Astrocyte of the hippocampus (primary cell): ENCODE measurements around the gene CGA.

ENCODE experiments used
- DNase-seq: peaks from one replicate; pipeline ENCODE4 v3.0.0; 2011; ENCODE audit warnings: low read depth, low spot score

CGA gene

DNA sequence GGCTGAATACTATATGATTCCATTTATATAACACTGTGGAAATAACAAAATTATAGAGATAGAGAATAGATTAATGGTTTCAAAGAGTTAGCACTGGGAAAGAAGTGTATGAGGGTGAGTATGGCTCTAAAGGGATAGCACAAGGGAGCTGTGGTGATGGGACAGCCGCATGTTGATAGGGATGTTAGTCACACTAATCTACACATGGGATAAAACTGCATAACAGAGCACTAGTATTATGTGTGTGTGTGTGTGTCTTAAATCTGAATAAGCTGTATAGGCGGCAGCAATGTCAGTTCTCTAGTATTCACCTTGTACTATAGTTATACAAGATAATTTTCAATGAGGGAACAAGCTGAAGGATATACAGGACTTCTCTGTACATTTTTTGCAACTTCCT is 5.8 kb downstream of the CGA start:
- DNase-seq: no peak

DNA sequence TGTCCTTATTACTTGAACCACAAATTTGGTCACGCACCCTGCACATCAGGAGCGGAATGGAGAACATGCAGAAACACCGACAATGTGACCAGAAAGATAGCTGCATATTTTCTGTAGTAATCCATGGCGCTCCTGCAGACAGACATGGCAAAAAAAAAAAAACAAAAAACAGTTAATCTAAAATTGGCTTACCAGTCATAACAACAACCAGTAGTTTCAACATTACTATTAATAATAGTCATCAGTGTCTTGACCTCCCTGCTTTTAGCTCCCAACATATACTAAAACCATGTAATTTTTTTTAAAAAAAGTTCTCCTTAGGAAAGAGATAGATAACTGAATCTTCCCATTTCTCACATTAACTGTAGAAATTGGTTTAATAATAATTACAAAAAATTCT is 6.8 kb downstream of the CGA start:
- no peak for DNase-seq

DNA sequence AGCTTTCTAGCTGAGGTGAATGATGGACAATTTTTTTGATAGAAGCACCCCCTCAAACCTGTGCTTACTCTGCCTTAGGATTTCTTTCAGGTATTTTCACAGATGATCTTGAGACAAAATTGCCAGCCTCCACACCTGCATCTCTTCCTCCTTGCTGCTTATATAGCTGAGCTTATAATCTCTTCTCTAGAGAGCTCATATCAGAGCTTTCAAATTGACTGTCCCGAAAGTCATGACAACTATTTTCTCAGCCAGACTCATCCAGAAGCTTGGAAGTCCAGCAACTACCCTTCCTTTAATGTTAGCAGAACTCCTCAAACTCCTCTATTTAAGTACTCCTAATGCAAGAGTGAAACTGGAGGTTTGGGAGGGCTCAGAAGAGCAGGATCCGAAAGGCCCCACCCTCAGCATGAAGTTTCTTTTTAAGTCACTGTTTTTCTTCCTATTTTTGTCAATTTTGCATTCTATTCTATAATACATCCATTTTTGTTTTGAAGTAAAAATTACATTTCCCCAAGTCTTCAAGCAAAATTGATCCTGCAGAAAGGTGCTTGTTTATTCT is 12.7 kb downstream of the CGA start:
- DNase-seq: no peak

DNA sequence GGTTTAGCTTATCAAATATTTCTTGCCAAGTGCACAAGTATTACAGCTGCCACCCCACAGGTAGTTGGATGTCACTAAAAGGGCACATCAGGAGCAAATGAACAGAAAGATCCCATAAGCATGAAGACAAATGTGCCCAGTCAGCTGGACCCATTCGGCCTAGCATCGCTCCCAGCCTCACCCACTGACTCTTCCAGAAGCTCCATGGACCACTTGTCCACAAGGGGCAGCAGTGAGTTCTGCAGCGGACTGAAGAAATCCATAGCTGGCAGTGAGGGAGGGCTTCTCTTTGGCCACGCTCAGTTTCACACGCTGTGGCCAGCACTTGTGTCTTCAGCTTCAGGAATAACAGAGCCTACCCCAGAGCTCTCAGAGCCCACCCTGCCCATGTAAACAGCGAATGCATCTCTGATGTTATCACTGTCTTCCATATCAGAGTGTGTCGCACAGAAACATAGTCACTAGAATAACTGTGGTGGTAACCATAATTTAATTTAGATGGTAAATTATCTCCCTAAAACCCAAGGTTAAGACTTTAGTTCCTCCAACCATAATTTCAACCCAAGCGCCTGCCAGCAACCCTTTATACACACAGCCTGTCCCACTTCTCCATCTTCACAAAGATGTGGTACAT is 15.8 kb downstream of the CGA start:
- DNase-seq: peak; percentile 64

DNA sequence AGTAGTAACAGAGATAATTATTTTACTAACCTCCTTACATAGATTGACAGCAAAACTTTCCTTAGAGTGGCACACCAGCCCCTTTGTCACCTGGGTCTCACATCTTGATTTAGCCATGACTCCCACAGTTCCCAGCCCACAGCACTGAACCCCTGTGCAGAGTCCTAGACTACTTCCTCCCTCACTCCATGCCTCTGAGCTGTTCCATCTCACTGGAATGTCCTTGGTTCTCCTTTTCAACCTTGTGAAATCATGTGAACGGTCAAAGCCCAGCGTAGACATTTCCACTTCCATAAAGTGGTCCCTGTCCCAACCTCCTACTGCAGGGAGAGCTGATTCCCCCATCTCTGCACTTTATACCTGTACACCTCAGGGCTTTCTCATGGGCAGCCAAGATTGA is 19.7 kb downstream of the CGA start:
- no peak for DNase-seq

DNA sequence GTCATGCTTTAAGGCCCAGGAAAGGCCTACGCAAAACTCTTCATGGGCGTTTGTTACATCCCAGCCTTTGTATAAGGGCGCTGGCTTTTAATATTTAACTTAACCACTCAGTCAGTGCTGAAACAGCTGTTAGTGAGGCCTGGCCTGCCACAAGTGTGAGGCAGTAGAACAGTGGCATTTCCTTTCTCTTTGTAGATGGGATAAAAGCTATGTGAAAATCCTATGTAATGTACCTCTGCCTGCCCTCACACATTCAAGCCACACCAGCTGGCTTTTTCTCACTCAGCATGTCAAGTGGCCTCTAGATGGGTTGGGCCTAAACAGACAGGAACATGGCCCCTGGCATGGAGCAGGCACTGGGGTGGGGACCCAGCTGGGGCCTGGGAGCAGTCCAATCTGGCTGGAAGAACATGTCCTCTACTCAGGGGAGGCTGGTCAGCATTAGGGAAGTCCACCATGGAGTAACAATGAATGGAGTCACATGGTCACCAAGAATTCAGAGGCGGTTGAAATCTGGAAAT is 20.7 kb downstream of the CGA start:
- DNase-seq: no peak

DNA sequence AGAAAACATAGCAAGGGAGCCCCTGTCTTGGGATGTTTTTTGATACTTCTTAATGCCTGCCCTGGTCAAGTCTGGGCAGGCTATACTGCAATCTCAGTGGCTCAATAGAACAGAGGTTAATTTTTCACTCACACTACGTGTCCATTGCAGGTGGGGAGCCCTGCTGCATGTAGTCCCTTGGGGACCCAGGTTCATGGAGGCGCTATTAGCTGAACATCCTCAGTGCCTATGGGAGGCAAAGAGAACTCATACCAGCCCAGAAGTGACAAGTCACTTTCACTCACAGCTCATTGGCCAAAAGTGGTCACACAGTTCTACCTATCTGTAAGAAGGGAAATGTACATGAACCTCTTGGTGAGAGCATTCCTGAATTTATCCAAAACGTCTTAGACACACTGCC is 23.2 kb downstream of the CGA start:
- no peak for DNase-seq

DNA sequence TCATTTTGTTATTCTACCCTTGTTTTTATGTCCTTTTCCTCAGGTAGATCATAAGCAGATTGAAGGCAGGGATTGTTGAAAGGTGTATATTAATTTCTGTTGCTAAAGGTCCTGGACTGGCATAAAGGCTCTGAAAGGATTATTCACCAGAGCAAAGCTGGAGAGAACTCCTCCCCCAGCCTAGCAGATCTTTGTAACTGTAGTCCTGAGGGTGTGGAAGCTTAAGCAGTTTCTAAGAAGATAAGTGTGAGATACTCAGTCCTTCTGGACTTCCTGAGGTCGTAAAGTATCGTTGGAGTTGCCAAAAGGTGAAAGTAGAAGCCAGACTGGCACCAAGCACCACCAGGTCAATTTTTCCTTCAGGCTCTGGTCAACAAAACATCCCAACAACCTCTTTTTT is 24.2 kb downstream of the CGA start:
- no peak for DNase-seq

DNA sequence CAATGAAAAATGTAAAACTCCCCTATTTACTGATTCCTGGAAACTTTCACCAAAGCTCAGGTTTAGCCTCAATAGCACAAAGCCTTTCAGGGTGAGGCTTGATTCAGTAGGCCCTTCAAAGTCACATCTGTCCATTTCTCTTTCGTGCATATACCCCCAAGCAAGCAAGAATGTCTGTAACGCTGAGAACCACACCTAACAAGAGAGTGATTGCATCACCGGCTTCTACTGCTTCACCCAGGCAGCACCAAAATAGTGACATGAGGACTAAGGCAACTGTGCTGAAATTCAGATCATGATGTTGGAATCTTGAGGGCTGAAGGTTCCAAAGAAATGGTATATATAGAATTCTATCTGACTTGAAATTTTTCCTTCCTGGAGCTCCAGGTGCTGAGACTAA is 26.1 kb downstream of the CGA start:
- DNase-seq: no peak

DNA sequence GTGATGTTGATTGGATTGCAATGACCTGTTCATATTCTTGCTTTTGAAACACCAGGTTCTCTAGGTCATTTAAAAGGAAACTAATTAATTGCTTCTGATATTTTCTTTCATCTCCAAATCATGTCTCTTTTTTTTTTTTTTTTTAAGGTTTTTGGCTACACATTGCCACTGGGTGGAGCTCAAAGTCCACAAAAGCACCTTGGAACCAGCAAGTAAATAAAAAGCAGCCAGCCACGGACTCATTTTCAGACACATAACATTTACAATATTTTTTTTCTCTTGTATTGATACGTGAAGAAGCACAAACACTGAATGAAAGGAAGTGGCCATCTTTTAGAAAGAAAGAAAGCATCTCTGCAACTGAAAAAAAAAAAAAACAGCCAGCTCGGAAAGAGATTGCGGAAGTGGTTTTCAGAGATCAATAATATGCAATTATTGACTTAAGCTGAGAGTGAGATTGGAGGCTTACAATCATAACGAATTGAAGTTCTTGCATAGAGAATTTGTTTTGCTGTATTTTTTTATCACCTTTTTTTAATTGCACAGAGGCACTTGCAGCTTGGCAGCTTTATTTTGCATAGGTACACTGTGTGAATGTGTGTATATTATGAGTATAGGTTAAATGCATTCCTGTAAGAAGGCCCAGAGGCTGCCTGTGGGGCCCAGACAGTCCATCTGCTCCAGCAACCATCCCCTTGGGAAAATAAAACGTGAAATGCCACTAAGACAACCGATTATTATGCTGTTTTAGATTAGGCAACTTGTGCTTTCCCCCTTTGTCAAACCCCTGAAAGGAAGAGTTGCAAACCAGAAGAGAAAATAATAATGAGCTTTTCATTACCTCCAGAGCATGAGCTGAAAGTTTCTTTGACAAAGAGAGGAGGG is 28.2 kb downstream of the CGA start:
- DNase-seq: peak; percentile 77

DNA sequence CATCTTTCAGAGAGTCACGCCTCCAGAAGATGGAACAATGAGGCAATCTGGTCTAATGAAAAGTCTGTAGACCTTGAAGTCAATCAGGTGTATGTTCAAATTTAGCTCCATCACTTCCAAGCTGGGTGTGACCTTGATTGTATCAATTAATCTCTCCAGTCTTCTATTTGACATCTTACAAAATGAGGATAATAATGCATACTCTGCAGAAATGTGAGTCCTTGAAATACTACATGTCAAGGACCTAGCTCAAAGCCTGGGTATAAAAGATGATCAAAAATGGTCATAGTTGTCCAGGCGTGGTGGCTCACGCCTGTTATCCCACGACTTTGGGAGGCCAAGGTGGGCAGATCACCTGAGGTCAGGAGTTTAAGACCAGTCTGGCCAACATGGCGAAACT is 29.8 kb downstream of the CGA start:
- no peak for DNase-seq

DNA sequence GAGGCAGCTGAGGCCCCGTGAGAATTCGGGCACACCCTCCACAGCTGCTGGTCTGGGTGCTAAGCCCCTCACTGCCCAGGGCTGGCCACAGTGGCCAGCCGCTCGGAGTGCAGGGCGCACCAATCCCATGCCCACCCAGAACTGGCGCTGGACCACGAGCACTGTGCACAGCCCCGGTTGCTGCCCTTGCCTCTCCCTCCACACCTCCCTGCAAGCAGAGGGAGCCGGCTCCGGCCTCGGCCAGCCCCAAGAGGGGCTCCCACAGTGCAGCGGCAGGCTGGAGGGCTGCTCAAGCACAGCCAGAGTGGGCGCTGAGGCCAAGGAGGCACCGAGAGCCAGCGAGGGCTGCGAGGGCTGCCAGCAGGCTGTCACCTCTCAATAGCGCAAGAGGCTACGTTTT is 35.0 kb downstream of the CGA start:
- DNase-seq: no peak

DNA sequence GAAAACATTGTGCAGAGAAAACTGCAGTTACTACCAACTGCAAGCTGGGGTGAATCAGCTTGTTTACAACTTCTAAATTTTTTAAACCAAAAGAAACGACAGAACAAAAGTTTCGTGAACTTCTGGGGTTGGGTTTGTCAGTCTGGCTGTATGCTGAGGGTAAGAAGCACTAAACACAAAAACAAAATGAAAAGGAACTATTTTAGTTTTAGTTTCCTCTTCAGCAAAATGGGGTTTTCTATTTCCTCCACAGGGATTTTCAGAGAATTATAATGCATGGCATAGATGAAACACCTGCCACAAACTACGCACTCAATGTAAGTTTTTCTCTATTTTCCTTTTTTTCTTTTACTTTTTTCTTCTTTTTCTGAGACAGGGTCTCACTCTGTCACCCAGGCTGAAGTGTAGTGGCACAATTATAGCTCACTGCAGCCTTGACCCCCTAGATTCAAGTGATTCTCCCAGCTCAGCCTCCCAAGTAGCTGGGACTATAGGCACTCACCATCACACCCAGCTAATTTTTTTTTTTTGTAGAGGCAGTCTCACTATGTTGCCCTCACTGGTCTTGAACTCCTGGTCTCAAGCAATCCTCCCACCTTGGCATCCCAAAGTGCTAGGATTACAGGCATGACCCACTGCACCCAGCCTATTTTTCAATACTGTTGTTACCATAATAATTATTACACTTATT is 40.6 kb downstream of the CGA start:
- no peak for DNase-seq

DNA sequence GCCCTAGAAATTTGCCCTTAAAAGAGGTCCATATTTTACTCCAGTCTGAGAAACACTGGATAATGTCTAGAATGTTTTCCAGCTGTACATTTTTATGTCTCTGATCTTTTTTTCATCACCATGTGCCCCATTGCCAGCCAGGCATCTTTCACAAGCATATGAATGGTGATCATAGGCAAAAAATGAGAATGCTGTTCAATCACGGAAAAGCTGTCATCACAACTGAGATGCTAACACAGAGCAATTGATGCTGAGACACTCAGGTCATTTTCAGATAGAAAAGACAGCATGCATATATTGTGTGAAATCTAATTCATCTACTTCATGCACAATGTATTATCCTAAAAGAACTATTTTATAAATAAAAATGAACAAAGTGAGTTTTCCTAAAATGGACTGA is 41.6 kb downstream of the CGA start:
- no peak for DNase-seq

DNA sequence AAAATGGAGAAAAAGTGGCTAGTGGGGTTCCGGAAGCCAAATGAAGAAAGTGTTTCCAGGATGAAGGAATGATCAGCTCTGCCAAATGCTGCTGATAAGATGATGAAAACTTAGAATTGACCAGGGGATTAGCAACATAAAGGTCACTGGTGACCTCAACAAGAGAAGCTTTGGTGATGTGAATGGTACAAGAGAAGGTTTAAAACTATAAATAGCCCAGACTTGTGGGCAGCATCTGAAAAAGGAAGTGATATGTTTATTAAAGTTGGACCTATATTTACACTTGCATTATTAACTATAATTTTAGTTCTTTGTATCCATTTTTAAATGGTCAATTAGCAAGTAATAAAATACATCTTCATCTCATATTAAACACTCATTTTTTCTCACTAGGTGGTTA is 45.1 kb downstream of the CGA start:
- DNase-seq: no peak

DNA sequence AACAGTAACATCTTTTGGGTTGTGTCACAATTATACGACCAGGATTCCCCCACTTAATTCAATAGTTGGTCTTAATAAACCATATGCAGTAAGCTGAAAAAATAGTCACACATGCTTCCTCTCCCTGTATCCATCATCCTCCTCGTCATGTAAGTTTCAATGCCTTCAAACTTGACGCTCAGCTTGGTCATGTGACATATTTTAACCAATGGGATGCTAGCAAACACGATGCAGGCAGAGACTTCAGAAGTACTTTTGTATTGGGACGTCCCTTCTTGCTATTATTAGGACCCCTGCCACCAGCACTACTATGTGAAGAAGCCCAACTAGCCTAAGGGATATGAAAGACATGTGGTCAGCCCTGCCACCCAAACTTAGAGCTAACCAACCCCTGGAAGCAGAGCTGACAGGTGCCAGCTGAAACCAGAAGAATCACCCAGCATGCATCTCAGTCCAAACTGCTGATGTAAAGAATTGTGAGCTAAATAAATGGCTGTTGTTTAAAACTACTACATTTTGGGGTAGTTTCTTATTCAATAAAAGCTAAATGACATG is 49.3 kb downstream of the CGA start:
- DNase-seq: no peak

DNA sequence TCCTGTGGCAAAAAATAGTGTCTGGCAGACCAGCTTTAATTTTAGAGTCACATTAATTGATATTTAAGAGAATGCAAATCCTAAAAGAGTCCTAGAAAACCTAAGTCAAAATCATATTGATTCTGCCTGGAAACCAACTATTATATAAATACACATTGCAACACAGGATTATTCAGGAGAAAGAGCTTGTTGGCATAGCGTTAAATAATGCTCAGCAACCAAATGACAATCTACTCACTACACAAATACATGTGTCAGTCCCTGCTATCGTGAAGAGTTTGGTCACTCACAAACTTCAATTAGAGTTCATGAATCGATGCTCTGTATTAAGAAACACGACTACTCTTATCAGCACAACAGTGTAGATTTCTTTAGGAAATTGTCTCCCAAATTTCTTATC is 54.2 kb downstream of the CGA start:
- no peak for DNase-seq
